H1 (cell line): ENCODE measurements around the gene FGF12. TPM values are rescaled to one million over a fixed set of nuclear protein-coding genes. Genes with fewer than 3 reads are reported as not detected.

Experiments
- CTCF ChIA-PET: fragments of 300-600 bp; sonication (Branson Sonifier 250); formaldehyde crosslinking; loops from one replicate; lab custom pipeline; 2021; ENCODE audit not compliant: partially characterized antibody; lab: Charles Lee
- POLR2A ChIA-PET: fragments of 300-600 bp; sonication (Branson Sonifier 250); formaldehyde crosslinking; loops from one replicate; lab custom pipeline; 2021; ENCODE audit warnings: inconsistent platforms; ENCODE audit not compliant: partially characterized antibody; lab: Charles Lee
- DNase-seq, 2 experiments: peaks; one replicate each; pipeline versions ENCODE4 v3.0.0 to v3.0.0-alpha.2; 2010 to 2022; ENCODE audit warnings: low spot score in 2 of 2, low read depth in 1 of 2, mixed read lengths in 1 of 2
- FAIRE-seq: peaks from 2 replicates; lab custom pipeline; 2011; peaks lifted over from hg19 to GRCh38; lab: Jason Lieb, UNC
- H2AFZ ChIP-seq: 2 replicates; pipeline ENCODE4 v1.8.1; 2012; ENCODE audit warnings: low read length, inconsistent platforms
- H2AK5ac ChIP-seq: 2 replicates; pipeline ENCODE4 v1.6.1; 2013; ENCODE audit warnings: low read depth, low read length
- H2BK120ac ChIP-seq: replicated peaks from 2 replicates; pipeline ENCODE3; 2013; ENCODE audit warnings: low read depth, low read length, inconsistent platforms
- H2BK12ac ChIP-seq: 2 replicates; pipeline ENCODE4 v1.6.1; 2013; ENCODE audit warnings: low read depth, low read length
- H2BK15ac ChIP-seq: 2 replicates; pipeline ENCODE4 v1.6.1; 2013; ENCODE audit warnings: low read length
- H2BK20ac ChIP-seq: 2 replicates; pipeline ENCODE4 v1.6.1; 2013; ENCODE audit warnings: low read length
- H2BK5ac ChIP-seq: 2 replicates; pipeline ENCODE4 v1.6.1; 2013; ENCODE audit warnings: low read depth, low read length
- H3K14ac ChIP-seq: 2 replicates; pipeline ENCODE4 v1.6.1; 2013; ENCODE audit warnings: inconsistent platforms; ENCODE audit not compliant: insufficient read length
- H3K18ac ChIP-seq: 2 replicates; pipeline ENCODE4 v1.6.1; 2013; ENCODE audit warnings: low read length; ENCODE audit errors: extremely low read depth
- H3K23ac ChIP-seq: 2 replicates; pipeline ENCODE4 v1.6.1; 2013; ENCODE audit warnings: inconsistent platforms; ENCODE audit not compliant: insufficient read length
- H3K23me2 ChIP-seq: 2 replicates; pipeline ENCODE4 v1.6.1; 2013; ENCODE audit warnings: low read depth, low read length
- H3K27ac ChIP-seq: 2 replicates; pipeline ENCODE4 v1.6.1; 2011; ENCODE audit warnings: low read depth, low read length, inconsistent platforms
- H3K27me3 ChIP-seq, 4 experiments: replicated peaks in 1 of 4; 1 replicate in 1 of 4; 2 replicates in 3 of 4; pipeline versions ENCODE4 v1.6.1 to v1.8.1; 2011 to 2013; ENCODE audit warnings: low read length in 3 of 4, mild to moderate bottlenecking in 3 of 4, inconsistent platforms in 2 of 4, mixed read lengths in 2 of 4, moderate library complexity in 1 of 4; ENCODE audit not compliant: control insufficient read depth in 3 of 4, insufficient read depth in 3 of 4; ENCODE audit errors: extremely low read depth in 1 of 4
- H3K36me3 ChIP-seq, 4 experiments: 2 replicates each; pipeline versions ENCODE4 v1.6.1 to v1.8.1; 2011 to 2013; ENCODE audit warnings: mild to moderate bottlenecking in 4 of 4, low read length in 3 of 4, moderate library complexity in 2 of 4, control low read depth in 1 of 4, inconsistent platforms in 1 of 4; ENCODE audit not compliant: insufficient read depth in 4 of 4, control insufficient read depth in 2 of 4
- H3K4ac ChIP-seq: replicated peaks from 2 replicates; pipeline ENCODE3; 2013; ENCODE audit warnings: low read length, low read depth, mixed read lengths, inconsistent platforms; ENCODE audit not compliant: insufficient read length
- H3K4me1 ChIP-seq, 4 experiments: replicated peaks in 1 of 4; 1 replicate in 1 of 4; 2 replicates in 3 of 4; pipeline versions ENCODE4 v1.6.1 to v1.8.1; 2011 to 2013; ENCODE audit warnings: low read length in 3 of 4, inconsistent platforms in 2 of 4, mixed read lengths in 1 of 4; ENCODE audit not compliant: insufficient read depth in 4 of 4, control insufficient read depth in 3 of 4
- H3K4me2 ChIP-seq, 2 experiments: 2 replicates each; pipeline versions ENCODE4 v1.6.1 to v1.8.1; 2011 to 2013; ENCODE audit warnings: low read depth in 2 of 2, low read length in 2 of 2, control low read depth in 1 of 2, inconsistent platforms in 1 of 2, mild to moderate bottlenecking in 1 of 2; ENCODE audit not compliant: insufficient read depth in 1 of 2
- H3K4me3 ChIP-seq, 4 experiments: fragments of 200-600, 300-600 bp in 1 of 4; sonication (generic), shearing (Covaris generic), sonication (Bioruptor Twin) in 1 of 4; 2 replicates each; pipeline versions ENCODE4 v1.5.1 to v1.8.1; 2011 to 2016; ENCODE audit warnings: low read length in 4 of 4, low read depth in 3 of 4, control low read depth in 2 of 4, inconsistent platforms in 2 of 4, mild to moderate bottlenecking in 2 of 4, mixed read lengths in 1 of 4, moderate library complexity in 1 of 4; ENCODE audit not compliant: insufficient read depth in 2 of 4; ENCODE audit errors: extremely low read depth in 1 of 4
- H3K56ac ChIP-seq: replicated peaks from 2 replicates; pipeline ENCODE3; 2013; ENCODE audit warnings: low read depth, mild to moderate bottlenecking, mixed read lengths, low read length, inconsistent platforms; ENCODE audit not compliant: insufficient read length
- H3K79me1 ChIP-seq: 2 replicates; pipeline ENCODE4 v1.6.1; 2013; ENCODE audit warnings: low read depth, low read length, control low read depth
- H3K79me2 ChIP-seq, 2 experiments: 2 replicates each; pipeline versions ENCODE4 v1.6.1 to v1.8.1; 2012 to 2013; ENCODE audit warnings: low read length in 2 of 2, mild to moderate bottlenecking in 2 of 2, inconsistent platforms in 1 of 2; ENCODE audit not compliant: insufficient read depth in 2 of 2, control insufficient read depth in 1 of 2
- H3K9ac ChIP-seq, 4 experiments: replicated peaks in 1 of 4; 1 replicate in 1 of 4; 2 replicates in 3 of 4; pipeline versions ENCODE4 v1.6.1 to v1.8.1; 2011 to 2013; ENCODE audit warnings: low read depth in 3 of 4, low read length in 3 of 4, control low read depth in 2 of 4, mild to moderate bottlenecking in 2 of 4, moderate library complexity in 2 of 4, inconsistent platforms in 1 of 4; ENCODE audit errors: extremely low read depth in 1 of 4
- H3K9me3 ChIP-seq, 2 experiments: 2 replicates each; pipeline versions ENCODE4 v1.6.1 to v1.8.1; 2012 to 2013; ENCODE audit warnings: mild to moderate bottlenecking in 2 of 2, moderate library complexity in 2 of 2, control low read depth in 1 of 2, inconsistent platforms in 1 of 2, low read depth in 1 of 2, low read length in 1 of 2, mixed read lengths in 1 of 2; ENCODE audit not compliant: insufficient read depth in 2 of 2
- H4K20me1 ChIP-seq, 2 experiments: replicated peaks in 1 of 2; 2 replicates each; pipeline versions ENCODE3 to v1.8.1; 2011 to 2013; ENCODE audit warnings: inconsistent platforms in 2 of 2, low read length in 2 of 2, mild to moderate bottlenecking in 1 of 2; ENCODE audit not compliant: insufficient read depth in 2 of 2, control insufficient read depth in 1 of 2
- H4K5ac ChIP-seq: 2 replicates; pipeline ENCODE4 v1.6.1; 2013; ENCODE audit warnings: low read length, low read depth, mixed read lengths, inconsistent platforms; ENCODE audit not compliant: insufficient read length
- H4K8ac ChIP-seq: 2 replicates; pipeline ENCODE4 v1.8.0; 2013; ENCODE audit warnings: mild to moderate bottlenecking, moderate library complexity, low read length, inconsistent platforms; ENCODE audit not compliant: insufficient read depth; ENCODE audit errors: extremely low read depth
- H4K91ac ChIP-seq: replicated peaks from 2 replicates; pipeline ENCODE3; 2013; ENCODE audit warnings: low read length, mixed read lengths, inconsistent platforms; ENCODE audit not compliant: insufficient read length
- CREB1 ChIP-seq: IDR thresholded peaks from 2 replicates; pipeline ENCODE4 v1.6.1; 2012; ENCODE audit warnings: inconsistent platforms
- JUND ChIP-seq: IDR thresholded peaks from 2 replicates; pipeline ENCODE4 v1.6.1; 2011; ENCODE audit warnings: mild to moderate bottlenecking, improper control_type of control experiment, low read length
- SAP30 ChIP-seq: fragments of 300-600 bp; sonication (generic); IDR thresholded peaks from 2 replicates; pipeline ENCODE4 v1.7.1; 2012; ENCODE audit warnings: low read length, moderate library complexity, mild to moderate bottlenecking, inconsistent platforms; ENCODE audit not compliant: insufficient read depth, insufficient replicate concordance
- SP4 ChIP-seq: IDR thresholded peaks from 2 replicates; pipeline ENCODE4 v1.6.1; 2012; ENCODE audit warnings: low read length, inconsistent platforms
- SRF ChIP-seq: IDR thresholded peaks from 2 replicates; pipeline ENCODE4 v1.6.1; 2011; ENCODE audit warnings: mild to moderate bottlenecking, low read depth, low read length, moderate library complexity
- SUZ12 ChIP-seq: fragments of 200-600 bp; sonication (generic); IDR thresholded peaks from 2 replicates; pipeline ENCODE4 v1.6.1; 2012; ENCODE audit warnings: mild to moderate bottlenecking, inconsistent platforms, low read length, moderate library complexity, mixed read lengths
- ZNF274 ChIP-seq: IDR thresholded peaks from 2 replicates; pipeline ENCODE4 v1.7.0; 2012; ENCODE audit warnings: low read length, borderline replicate concordance; ENCODE audit errors: extremely low read depth
- WGBS, 2 experiments: shearing (Covaris generic) in 1 of 2; methylation state at CpG; one replicate each; pipeline versions ENCODE4 v1.1.6 to v1.1.7; 2013 to 2015; ENCODE audit warnings: low lambda C conversion rate in 2 of 2, mixed read lengths in 2 of 2, inconsistent platforms in 1 of 2, low coverage in 1 of 2, missing lambda C conversion rate in 1 of 2; ENCODE audit not compliant: insufficient replicate concordance in 2 of 2, insufficient coverage in 1 of 2, insufficient read length in 1 of 2; ENCODE audit errors: extremely low coverage in 1 of 2, missing lambda C conversion rate in 1 of 2; 5-methylcytosine and 5-hydroxymethylcytosine counted together
- polyA plus RNA-seq, 7 experiments: library from polyadenylated mRNA; depleted of rRNA in 3 of 7; stranded (reverse) in 5 of 7; unstranded in 2 of 7; fragments of >200 nt in 5 of 7; fragments of 200-250 nt in 2 of 7; gene quantifications; 1 replicate in 5 of 7; 2 replicates in 1 of 7; 4 replicates in 1 of 7; pipeline versions ENCODE4 v1.2.1 to v1.2.3, GENCODE V29; 2011 to 2013; ENCODE audit warnings: missing spikeins in 2 of 7, mixed read lengths in 2 of 7
- total RNA-seq: library from RNA; stranded (reverse); fragmentation: NEBNext Ultra II Directional; extraction: Animal tissue kit (Norgen Biotek cat#: 25700); gene quantifications from 2 replicates; pipeline ENCODE4 v1.2.1, GENCODE V29; 2021

Gene FGF12
- total and polyA plus RNA-seq, 2 of the 8 experiments (the other 6 are each of a cell fraction or from before 2014, with no cell fraction given), result 4.1 to 16.6 TPM

DNA sequence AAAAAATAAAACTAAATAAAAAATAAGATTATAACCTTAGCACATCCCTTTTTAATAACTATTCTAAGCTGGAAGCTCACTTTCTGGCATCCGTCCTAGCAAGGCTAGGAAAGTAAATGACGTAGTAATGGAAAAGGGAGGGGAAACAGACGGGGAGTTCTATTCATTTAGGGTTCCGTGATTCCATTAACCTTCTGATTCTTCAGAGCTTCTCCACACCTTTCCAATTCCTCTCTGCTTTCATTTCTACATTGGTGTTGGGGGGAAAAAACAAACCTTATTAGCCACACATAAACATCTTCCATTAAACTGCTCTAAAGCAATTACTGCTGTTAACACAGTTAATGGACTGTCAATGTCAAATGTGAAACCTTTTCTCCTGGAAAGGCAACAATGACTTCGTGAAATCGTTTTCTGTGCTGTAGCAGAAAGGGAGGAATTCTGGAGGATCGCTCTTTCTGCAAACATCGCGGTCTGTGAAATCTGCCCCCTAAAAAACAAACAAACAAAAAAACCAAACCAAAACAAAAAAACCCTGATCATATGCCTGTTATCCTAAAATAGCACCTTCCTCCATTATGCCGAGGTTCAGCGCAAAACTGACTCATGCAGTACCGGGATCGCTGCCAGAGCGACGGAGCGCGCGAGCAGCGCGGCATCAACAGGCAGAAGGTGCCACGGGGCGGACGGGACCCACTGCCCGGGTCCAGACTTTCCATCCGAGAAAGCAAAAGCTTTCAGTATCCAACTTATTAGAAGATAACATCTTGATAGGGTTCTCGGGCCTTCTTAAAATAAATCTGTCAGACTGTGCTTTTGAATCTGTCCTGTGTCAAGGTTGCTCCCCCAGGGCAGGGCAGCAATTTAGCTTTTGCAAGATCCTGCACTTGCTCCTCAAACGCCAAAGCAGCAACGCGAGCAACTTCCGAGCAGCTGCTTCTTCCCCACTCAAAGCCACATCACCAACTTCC is 156.2 kb downstream of the FGF12 start:
- Histone ChIP-seq H3K23me2 (no peaks in the 10 kb centered on the region), H2BK5ac (no peak overlapping the region), H4K8ac (peak overlapping the region; percentile 37; the same call in 1 of the 2 replicates), H4K91ac (no peak overlapping the region), H4K5ac (no peak overlapping the region), H3K4me1 (no peaks in the 10 kb centered on the region), H3K4ac (no peak overlapping the region), H3K79me1 (no peaks in the 10 kb centered on the region), H3K14ac (no peak overlapping the region), H3K23ac (no peak overlapping the region), H3K79me2 (no peaks in the 10 kb centered on the region), H2AK5ac (no peak overlapping the region), H4K20me1 (no peaks in the 10 kb centered on the region), H3K27ac (no peak overlapping the region), H2AFZ (no peak overlapping the region), H3K27me3 (no peaks in the 10 kb centered on the region), H3K9ac (no peak overlapping the region), H2BK20ac (no peak overlapping the region), H3K9me3 (no peaks in the 10 kb centered on the region), H3K36me3 (no peaks in the 10 kb centered on the region), H3K4me3 (no peak overlapping the region), H3K56ac (no peak overlapping the region), H2BK15ac (no peak overlapping the region), H3K18ac (no peak overlapping the region), H2BK120ac (no peak overlapping the region), H3K4me2 (no peak overlapping the region), H2BK12ac (no peak overlapping the region)
- WGBS, 2 experiments, result 94% methylated on average over 30 of the region's 30 CpGs; no CpG with 5 or more reads in 1 of the 2 experiments
- FAIRE-seq (no peak), DNase-seq (no peak)
- ChIA-PET POLR2A (interaction anchor here (0.9 kb wide), 1 partner anchor 146 kb away, joined by 3 read pairs; no protein-coding TSS in a partner anchor), CTCF (interaction anchor here (0.7 to 6.0 kb wide), 9 partner anchors 72 to 235 kb away, joined by 3 to 77 read pairs (median 4); no protein-coding TSS in a partner anchor)
- no peak for TF ChIP-seq ZNF274
- no peak for TF ChIP-seq SP4
- TF ChIP-seq SAP30, result no peak
- no peak for TF ChIP-seq CREB1
- TF ChIP-seq JUND, result no peak
- TF ChIP-seq SUZ12, result no peak
- TF ChIP-seq SRF, result no peak
